BJ (cell line): Measurements from ENCODE around the gene ZSWIM3. TPM values are rescaled to one million over a fixed set of nuclear protein-coding genes. Genes with fewer than 3 reads are reported as not detected.

ENCODE experiments used
- CTCF ChIA-PET: fragments of 350-600 bp; formaldehyde crosslinking; extraction: SDS; loops from one replicate; lab custom pipeline; 2021; ENCODE audit warnings: antibody characterized with exemption, inconsistent platforms; lab: Yijun Ruan, JAX
- POLR2A ChIA-PET: fragments of 300-600 bp; sonication (Branson Sonifier 250); formaldehyde crosslinking; extraction: SDS; loops from one replicate; lab custom pipeline; 2021; ENCODE audit warnings: antibody characterized with exemption; lab: Charles Lee
- DNase-seq: peaks from one replicate; pipeline ENCODE4 v3.0.0-alpha.2; 2011; ENCODE audit warnings: low read depth
- H3K27me3 ChIP-seq: 2 replicates; pipeline ENCODE4 v1.6.0; 2011; ENCODE audit warnings: low read length; ENCODE audit not compliant: control insufficient read depth, insufficient read depth
- H3K36me3 ChIP-seq: 2 replicates; pipeline ENCODE4 v1.5.1; 2011; ENCODE audit warnings: low read length; ENCODE audit not compliant: control insufficient read depth, insufficient read depth
- H3K4me3 ChIP-seq: 2 replicates; pipeline ENCODE4 v1.5.1; 2011; ENCODE audit warnings: low read depth, mild to moderate bottlenecking, control low read depth, low read length
- CTCF ChIP-seq: IDR thresholded peaks from 2 replicates; pipeline ENCODE4 v1.5.1; 2011; ENCODE audit warnings: low read depth, mild to moderate bottlenecking, control low read depth, inconsistent platforms, low read length, moderate library complexity; ENCODE audit not compliant: insufficient read depth
- polyA plus RNA-seq: library from polyadenylated mRNA; depleted of rRNA; stranded (reverse); fragments of >200 nt; gene quantifications from 2 replicates; pipeline ENCODE4 v1.2.3, GENCODE V29; 2011

The ZSWIM3 gene
- polyA plus RNA-seq, 1 experiment, result 4.5 TPM

DNA sequence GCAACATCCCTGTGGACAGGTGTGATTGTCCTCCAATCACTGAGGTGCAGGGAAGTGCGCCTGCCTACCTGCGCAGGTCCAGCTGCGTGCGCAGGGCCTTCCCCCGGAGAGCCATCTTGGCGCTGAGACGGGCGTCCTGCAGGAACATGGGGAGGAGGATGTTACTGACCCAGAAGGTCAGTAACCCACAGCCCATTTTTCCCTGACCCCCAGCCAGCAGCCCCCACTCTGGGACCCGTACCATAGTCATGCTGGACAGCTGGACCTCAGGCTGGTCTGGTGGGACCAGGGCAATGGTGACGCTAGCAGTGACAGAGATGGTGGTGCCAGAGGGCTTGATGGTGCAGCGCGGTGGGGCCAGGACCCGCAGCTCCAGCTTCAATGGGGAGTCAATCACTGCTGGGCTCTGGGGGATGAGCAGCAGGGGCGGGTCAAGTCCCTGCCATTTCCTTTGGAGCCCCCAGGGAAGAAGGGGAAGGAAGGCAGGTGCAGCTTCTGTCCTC, 44.8 kb downstream of the ZSWIM3 start:
- TF ChIP-seq CTCF, result no peak
- POLR2A ChIA-PET, result no interaction called here
- Histone ChIP-seq H3K27me3 (no peaks in the 10 kb centered on the region), H3K4me3 (no peak overlapping the region), H3K36me3 (peaks cover 8% of the 10 kb centered on the region)
- DNase-seq, result no peak
- CTCF ChIA-PET, result interaction anchor here (0.9 to 1.0 kb wide), 2 partner anchors 10 to 17 kb away, joined by 3 to 4 read pairs; no protein-coding TSS in a partner anchor

GRCh38 chr20:45904583-45905504, 47.4 kb downstream of the ZSWIM3 start:
- Histone ChIP-seq H3K4me3 (no peak overlapping the region), H3K27me3 (no peaks in the 10 kb centered on the region), H3K36me3 (no peaks in the 10 kb centered on the region)
- ChIA-PET CTCF (interaction anchor here (1.3 to 1.6 kb wide), 3 partner anchors 8 to 15 kb away, joined by 3 to 6 read pairs (median 6); partner anchors contain the start of genes CTSA and NEURL2), POLR2A (interaction anchor here (0.6 kb wide), 1 partner anchor 15 kb away, joined by 3 read pairs; no protein-coding TSS in a partner anchor)
- TF ChIP-seq CTCF, result no peak
- DNase-seq, result no peak

GRCh38 chr20:45905505-45906079, 48.2 kb downstream of the ZSWIM3 start:
- POLR2A ChIA-PET, result interaction anchor here (0.6 kb wide), 1 partner anchor 15 kb away, joined by 3 read pairs; no protein-coding TSS in a partner anchor
- CTCF ChIA-PET, result interaction anchor here (0.8 to 1.6 kb wide), 4 partner anchors 9 to 63 kb away, joined by 3 to 6 read pairs (median 4); partner anchors contain the start of genes CTSA and NEURL2
- no peak for DNase-seq
- Histone ChIP-seq H3K27me3 (no peaks in the 10 kb centered on the region), H3K36me3 (no peaks in the 10 kb centered on the region), H3K4me3 (no peak overlapping the region)
- no peak for TF ChIP-seq CTCF

DNA sequence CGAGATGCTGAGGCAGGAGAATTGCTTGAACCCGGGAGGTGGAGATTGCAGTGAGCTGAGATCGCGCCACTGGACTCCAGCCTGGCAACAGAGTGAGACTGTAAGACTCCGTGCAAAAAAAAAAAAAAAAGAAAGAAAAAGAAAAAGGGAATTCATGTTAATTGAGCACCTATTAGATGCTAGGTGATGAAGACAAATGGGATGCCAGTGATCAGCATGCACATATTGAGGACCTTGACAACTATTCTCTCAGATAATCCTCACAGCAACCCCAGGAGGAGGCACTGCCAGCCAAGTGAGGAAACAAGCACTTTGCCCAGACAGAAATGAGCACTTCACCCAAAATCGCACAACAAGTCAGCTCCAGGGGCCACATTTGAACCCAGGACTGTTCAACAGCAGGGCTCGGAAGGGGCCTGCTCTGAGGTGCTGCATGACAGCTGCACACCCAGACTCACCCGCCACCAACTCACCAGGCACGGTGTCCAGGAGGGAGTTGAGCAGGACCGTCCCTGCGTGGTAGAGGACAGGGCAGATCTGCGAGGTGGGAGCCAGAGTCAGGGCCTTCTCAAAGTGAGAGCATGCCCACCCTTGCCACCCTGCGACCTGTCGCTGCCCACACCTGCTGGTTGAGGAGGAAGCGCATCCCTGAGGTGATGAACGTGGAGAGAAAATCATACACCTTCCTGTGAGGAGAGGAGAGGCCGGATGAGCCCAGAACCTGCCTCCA, 50.0 kb downstream of the ZSWIM3 start:
- Histone ChIP-seq H3K27me3 (no peaks in the 10 kb centered on the region), H3K36me3 (no peaks in the 10 kb centered on the region), H3K4me3 (no peak overlapping the region)
- no peak for DNase-seq
- ChIA-PET CTCF (interaction anchor here (1.6 kb wide), 1 partner anchor 8 kb away, joined by 3 read pairs; no protein-coding TSS in a partner anchor), POLR2A (no interaction called here)
- no peak for TF ChIP-seq CTCF
